D721Med (cell line): ENCODE measurements around the gene ARL16.

Experiments used
- DNase-seq: peaks from one replicate; pipeline ENCODE4 v3.0.0; 2011; ENCODE audit warnings: low spot score; ENCODE audit not compliant: insufficient read length
- FAIRE-seq: peaks from 2 replicates; lab custom pipeline; 2011; peaks lifted over from hg19 to GRCh38; lab: Jason Lieb, UNC
- TF ChIP-seq, protein P1 (sequence below): IDR thresholded peaks from 2 replicates; pipeline ENCODE4 v1.5.1; 2012; ENCODE audit warnings: mild to moderate bottlenecking, control low read depth; ENCODE audit not compliant: insufficient read depth; ENCODE audit errors: missing control alignments

The ARL16 gene

DNA sequence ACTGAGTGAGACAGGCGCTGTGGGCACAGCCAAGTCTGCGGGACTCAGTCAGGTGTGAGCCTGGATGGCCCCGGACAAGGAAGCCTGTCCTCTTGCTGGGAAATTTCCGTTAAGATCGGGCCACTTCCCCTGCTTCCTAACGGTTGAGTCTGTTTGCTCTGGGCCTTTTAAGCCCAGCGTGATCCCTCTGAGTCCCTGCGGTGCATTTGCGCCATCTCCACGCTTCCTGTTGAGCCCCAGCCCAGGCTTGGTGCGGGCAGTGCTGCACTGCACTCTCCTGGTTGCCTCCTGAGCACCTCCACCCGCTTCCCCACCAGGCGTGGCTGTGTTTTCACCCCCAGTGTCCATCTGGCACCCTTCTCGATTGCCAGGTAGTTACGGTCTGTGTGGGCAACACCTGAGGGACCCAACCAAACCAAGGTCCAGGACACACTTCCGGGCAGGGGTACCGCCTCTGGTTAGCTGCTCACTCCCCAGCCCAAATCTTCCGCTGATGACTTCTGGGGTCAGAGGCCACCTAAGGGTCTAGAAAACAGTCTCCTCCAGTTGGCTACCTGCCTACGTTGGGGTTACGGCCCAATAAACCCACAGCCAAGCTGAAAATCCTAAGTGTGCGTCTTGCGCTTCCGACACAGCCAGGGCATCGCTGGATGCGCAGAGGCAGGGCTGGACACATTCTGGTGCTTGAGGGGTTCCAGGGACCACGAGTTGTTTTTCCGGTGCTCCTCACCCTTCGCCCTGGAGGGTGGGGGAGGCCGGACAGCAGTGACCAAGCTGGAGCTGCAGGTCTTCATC is 27.1 kb upstream of the ARL16 start:
- FAIRE-seq (no peak), DNase-seq (no peak)
- TF ChIP-seq, protein P1, sequence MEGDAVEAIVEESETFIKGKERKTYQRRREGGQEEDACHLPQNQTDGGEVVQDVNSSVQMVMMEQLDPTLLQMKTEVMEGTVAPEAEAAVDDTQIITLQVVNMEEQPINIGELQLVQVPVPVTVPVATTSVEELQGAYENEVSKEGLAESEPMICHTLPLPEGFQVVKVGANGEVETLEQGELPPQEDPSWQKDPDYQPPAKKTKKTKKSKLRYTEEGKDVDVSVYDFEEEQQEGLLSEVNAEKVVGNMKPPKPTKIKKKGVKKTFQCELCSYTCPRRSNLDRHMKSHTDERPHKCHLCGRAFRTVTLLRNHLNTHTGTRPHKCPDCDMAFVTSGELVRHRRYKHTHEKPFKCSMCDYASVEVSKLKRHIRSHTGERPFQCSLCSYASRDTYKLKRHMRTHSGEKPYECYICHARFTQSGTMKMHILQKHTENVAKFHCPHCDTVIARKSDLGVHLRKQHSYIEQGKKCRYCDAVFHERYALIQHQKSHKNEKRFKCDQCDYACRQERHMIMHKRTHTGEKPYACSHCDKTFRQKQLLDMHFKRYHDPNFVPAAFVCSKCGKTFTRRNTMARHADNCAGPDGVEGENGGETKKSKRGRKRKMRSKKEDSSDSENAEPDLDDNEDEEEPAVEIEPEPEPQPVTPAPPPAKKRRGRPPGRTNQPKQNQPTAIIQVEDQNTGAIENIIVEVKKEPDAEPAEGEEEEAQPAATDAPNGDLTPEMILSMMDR = peak; percentile 0

DNA sequence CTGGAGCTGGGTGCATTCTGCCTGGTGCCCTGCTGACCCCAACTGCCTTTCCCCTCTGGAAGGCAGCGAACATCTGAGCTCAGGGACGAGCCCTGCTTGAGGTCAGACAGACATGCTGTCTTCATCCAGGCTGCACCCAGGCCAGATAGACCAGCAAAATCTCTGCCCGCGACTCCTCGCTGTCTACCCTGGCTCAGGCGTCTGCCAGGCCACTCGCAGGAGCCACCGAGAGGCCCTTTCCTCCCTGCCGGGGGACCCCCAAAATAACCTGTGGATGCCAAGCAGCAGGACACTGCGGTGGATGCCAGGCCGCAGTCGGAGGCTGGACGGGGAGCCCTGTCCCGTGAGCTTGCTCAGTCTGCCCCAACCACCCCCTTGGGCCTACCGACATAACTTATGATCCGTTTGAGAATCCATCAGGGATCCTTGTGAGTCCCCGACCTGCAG is 25.2 kb upstream of the ARL16 start:
- FAIRE-seq = no peak
- DNase-seq = no peak
- TF ChIP-seq, protein P1 = no peak

DNA sequence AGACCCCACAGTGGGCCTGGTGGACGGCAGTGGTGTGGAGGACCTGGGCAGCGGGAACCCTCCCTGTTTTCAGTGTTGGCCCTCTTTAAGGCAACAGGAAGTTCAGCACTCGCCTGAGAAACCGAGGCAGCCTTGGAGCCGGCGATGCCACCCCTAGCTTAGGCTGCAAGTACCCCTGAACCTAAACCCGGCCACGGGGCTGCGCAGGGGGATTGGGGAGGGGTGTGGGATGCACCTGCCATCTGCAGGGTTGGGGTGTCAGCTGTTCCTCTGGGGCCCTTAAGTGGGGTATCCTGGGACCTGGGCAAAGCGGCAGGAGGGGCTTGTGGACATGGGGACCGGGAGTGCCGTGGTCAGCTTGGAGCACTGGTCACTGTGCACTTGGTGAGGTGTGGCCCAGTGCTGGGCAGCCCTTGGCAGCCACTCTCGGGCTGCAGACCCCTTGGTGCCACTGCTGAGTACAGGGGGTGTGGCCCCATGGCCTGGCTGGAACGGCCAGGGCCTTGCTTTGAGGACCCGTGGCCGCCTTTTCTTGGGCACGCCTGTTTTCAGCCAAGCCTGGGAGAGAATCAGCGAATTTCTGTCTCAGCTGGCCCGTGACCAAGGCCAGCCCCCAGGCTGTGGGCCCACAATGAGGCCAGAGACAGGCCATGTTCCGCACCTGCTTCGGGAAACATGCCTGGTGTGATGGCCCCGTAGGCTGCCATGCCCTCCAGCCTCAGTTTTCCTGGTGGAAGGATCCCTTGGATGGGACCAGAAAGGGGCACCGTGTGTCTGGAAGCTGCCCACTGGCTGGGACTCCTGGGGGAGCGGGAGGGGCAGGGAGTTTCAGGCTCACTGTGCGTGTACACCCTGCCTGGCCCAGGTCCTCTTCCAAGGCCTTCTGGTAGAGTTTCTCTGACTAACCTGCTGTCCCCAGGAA is 24.4 kb upstream of the ARL16 start:
- DNase-seq (no peak), FAIRE-seq (no peak)
- TF ChIP-seq, protein P1 = no peak

DNA sequence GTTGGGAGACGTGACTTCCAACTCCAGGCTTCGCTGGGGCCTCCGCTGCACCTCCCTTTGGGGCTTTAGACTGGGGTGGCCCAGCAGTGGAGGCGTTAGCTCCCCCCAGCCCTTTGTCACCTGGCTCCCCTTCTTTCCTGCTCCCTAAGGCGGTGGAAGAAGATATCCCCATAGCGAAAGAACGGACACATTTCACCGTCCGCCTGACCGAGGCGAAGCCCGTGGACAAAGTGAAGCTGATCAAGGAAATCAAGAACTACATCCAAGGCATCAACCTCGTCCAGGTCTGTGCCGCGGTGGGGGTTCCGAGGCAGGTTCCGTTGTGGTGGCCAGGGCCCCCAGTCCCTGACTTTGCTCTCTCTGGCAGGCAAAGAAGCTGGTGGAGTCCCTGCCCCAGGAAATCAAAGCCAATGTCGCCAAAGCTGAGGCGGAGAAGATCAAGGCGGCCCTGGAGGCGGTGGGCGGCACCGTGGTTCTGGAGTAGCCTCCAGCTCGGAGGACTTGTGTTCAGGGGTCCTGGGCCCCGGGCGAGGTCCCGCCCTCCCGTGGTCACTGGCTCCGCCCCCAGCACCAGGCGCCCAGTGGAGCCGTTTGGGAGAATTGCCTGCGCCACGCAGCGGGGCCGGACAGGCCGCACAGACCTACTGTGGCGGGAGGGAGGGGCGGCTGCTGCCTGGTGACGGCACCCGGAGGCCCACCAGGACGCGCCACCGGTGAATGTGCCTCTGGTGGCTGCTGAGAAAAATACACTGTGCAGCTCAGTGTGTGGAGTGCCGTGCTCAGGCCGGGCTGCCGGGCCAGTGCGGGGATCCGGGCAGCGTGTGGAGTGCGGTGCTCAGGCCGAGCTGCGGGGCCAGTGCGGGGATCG is 23.4 kb upstream of the ARL16 start:
- TF ChIP-seq, protein P1 = no peak
- FAIRE-seq = no peak

DNA sequence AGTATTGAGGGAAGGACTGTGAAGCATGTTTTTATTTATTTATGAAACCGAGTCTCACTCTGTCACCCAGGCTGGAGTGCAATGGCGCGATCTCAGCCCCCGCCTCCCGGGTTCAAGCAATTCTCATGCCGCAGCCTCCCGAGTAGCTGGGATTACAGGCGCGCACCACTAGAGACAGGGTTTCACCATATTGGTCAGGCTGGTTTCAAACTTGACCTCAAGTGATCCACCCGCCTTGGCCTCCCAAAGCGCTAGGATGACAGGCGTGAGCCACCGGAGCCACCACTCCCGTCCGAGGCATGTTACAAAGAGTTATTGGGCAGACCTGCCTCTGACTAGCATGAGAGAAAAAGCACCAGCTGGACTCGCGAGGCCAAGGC is 22.6 kb upstream of the ARL16 start:
- FAIRE-seq (no peak), DNase-seq (no peak)

More for the DNA sequence above, 23.4 kb upstream of the ARL16 start:
- DNase-seq = no peak

More for the DNA sequence above, 22.6 kb upstream of the ARL16 start:
- TF ChIP-seq, protein P1 = no peak
